CD4-positive, alpha-beta T cell treated with Interleukin-4 for 1 hour (primary cell): ENCODE data around the gene VAV2.
"Not testable (repeated sequence)": the region's sequence is repeated elsewhere in the genome, so short reads cannot be mapped to it uniquely, and the experiment has no call there.

ENCODE experiments used
- DNase-seq, 2 donors: peaks; one replicate each; pipeline ENCODE4 v3.0.0-alpha.2; 2020 to 2022

The VAV2 gene

DNA sequence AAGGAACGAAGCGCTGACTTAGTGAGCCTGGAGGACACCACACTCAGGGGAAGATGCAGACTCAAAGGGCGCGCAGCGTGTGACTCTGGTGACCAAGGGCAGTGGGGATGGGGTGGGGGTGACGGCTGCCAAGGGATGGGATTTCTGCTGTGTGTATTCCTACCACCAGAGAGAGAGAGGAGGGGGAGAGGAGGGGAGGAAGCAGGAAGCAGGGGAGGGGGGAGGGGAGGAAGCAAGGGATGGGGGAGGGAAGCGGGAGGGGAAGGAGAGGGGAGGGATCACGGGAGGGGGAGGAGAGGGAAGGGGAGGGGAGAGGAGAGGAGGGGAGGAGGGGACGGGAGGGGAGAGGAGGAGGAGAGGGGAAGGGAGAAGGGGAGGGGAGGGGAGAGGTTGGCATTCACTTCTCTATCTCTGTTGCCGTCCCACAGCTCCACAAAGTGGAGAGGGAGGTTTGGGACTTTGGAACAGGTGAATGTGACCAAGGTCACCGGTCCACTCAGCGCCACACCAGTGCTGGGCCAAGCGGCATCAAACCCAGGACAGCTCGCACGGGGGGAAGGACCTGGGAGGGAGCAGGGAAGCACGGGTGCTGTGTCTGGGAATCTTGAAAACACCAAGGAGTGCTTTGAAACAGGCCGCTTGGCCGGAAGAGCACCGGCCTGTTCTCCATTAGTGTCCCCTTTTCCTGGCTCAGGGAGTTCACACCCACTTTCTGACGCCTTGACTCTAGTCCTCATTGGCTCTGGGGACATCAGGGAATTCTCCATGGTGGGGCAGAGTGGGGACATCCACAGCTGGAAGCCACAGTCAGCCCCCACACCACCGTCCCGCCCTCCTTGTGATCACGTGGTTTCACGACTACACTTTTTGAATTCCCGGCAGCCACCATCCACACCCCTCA lies 77.4 kb downstream of the VAV2 start:
- no peak for DNase-seq

DNA sequence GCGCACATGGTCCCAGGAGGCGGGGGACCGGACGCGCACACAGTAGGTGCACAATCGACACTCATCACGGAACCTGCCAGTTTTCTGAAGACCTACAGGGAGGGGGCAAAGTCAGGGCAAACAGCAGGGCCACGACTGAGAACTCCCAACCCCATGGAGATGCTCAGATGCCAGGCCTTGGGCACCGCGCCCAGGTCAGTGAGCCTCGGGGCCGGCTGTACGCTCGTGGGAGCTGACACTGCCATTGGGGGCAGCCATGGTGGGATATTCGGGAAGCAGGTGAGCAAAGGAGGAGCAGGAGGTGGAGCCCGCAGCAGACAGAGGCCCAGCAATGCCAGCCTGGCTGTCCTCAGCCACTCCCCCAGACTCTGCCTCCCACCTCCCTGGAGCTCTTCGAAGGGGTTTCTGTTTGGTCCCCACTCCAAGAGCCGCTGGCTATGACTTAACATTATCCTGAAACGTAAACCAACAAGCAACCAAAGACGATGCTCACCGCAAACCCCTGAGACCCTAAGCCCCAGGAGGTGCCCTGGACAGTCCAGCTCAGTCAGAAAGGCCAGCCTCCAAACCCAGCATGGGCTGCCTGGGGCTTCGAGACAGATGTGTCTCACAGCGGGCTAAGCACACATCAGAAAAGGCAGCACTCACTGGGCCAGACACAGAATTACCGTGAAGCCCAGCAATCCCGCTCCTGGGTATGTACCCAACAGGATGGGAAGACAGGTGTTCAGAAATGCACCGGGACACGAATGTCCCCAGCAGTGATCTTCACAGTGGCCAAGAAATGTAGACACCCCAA lies 78.4 kb downstream of the VAV2 start:
- no peak for DNase-seq

DNA sequence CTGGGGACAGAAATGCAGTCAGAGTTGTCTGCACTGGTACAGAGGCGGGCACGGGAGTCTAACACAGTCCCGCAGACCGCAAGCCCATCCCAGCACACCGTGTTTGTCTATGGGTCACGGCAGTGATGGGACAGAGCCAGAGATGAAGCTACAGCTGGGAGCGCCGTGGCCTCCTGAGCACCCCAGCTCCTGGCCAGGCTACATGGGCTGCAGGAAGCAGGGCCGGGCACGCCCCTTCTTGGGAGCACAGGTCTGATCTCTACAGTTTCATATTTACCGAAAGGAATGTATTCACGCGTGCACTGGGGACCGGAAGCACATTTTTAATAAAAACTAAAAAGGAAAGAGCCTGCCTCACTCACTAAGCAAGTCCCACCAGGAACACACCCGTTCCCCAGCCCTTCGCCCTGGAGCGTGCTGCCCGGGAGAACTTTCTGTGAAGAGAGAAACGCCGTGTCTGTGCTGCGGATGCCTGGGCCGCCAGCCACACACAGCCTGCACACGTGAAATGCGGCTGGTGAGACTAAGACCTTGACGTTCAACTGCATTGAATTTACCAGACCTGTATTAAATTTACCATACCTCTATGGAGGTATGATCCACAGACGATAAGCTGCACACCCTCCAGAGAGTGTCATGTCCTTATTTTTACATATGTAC lies 81.1 kb downstream of the VAV2 start:
- no peak for DNase-seq

DNA sequence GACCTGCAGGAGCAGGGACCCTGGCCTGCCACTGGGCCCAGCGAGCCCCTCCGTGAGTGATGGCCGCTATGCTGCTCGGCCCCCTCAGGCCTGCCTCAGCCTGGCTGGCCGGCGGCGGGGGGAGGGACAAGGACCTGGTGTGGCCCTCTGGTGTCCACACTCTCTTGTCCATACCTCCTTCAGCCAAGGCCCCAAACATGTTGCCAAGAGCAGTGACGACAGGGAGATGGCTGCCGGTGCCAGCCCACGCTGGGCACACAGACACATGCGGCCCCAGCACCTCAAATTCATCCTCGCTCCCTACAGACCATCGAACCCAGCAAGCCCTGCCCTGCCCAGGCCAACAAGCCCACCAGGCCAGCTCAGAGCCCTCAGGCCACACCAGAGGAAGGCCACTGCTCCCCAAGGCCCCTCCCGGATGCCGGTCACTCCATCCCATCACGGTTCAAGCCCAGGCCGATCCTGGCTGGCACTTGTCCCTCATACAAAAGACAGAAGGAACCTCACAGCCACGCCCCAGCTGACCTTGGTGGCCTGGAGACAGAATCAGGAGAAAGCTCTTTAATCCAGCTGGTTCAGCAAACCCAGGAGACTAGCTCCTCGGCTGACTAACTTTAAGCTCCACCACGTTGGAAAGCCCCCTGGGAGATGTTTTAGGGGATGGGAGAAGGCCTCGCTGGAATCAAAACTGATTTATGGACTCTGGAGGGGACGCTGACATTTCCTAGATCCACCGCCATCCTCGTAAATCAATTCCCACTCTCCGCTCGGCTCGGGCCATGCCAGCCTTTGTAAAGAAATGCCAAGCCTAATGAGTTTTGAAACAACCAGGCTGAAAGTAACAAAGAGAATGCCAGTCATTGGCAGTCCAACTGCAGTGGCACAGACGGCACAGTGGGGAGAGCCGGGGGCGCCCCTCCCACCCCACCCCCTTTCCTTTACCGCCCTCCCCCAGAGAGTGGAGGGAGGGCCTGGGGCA lies 84.9 kb downstream of the VAV2 start:
- no peak for DNase-seq

DNA sequence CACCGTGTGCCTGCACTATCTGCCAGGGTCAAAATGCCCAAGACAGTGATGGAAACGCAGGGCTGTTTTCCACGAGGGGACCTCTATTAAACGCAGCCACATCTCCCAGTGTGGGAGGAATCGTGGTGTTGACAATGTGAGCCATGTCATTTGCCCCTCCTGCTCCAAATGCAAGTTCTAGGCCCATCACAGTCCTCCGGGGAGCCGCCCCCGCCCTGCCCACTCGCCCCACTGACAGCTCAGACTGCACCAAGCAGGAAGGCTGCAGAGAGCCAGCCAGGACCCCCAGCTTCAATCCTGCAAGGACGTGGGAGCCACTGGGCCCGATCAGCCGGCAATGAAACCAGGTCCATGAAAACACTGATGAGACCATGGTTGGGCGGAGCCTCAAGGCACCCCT lies 85.9 kb downstream of the VAV2 start:
- DNase-seq, result no peak

DNA sequence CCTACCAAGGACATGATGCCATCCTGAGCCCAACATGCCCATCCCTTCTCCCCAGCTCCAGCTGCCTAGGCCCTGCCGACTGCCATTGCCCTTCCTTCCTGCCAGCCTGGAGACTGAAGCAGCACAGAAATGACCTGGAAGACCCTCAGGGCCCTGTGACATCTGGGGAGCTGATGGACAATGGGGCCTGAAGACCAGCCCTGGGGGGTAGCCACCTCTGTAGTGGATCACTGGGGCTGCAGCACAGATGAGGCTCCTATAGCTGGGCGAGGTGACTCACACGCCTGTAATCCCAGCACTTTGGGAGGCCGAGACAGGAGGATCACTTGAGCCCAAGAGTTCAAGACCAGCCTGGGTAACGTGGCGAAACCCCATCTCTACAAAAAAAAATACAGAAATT lies 86.6 kb downstream of the VAV2 start:
- no peak for DNase-seq

DNA sequence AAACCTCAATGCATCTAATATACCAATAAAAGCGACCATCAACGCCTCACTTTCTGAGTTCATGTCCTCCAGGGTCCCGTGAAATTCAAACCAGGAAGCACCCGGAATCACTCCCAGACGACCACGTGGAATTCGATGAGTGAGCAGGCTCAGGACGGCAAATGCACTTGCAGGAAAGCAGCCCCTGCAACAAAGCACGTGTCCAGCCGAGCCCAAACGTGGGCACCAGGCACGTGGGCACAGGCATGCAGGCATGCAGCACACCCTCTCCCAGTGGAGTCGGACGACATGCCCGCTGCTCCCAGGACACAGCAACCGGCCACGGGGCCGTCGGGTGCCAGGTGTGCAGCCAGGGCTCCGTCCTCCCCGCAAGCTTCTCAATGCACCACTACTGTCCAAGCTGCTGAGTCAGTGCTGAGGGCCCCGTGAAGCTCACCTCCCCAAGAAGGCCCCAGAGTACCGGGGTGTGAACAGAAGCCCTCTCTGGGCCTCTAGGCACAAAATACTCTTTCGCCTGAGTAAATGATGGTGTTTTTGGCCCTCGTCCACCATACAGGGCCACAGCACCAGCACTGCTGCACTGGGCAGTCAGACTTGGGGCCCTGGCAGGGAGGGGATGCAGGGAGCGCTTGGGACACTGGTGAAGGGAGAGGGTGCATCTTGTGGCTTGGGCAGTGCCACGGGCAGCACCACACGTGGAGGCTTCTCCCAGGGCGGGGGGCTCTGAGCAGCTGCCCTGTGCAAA lies 87.6 kb downstream of the VAV2 start:
- DNase-seq, result no peak

DNA sequence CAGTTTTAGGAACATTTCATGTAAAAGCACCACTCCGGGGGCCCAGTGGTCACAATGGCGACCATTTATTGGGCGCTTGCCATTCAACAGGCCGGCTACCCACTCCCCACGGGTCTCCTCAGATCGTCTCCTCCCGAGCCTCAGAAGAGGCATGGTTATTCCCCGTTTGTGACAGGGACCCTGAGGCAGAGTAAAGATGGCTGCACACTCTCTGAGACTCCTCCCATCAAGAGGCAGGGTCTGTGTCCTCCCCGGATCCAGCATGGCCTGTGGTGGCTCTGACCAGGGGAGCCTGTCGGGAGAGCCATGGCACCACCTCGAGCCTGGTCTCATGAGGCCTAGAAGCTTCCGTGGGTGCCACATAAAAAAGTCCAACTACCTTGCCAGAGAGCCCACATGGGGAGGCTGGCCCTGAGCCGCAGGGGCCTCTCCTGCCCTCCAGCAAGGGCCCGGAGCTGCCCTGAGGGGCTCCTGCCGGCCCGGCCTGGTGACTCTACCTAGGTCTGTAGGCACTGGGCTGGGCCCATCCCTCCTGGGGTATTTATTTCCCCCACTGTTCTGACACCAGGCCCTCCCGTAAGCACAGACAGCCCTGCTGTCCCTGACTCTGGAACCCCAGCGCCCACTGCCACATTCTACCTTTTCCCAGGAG lies 90.8 kb downstream of the VAV2 start:
- DNase-seq, result no peak

DNA sequence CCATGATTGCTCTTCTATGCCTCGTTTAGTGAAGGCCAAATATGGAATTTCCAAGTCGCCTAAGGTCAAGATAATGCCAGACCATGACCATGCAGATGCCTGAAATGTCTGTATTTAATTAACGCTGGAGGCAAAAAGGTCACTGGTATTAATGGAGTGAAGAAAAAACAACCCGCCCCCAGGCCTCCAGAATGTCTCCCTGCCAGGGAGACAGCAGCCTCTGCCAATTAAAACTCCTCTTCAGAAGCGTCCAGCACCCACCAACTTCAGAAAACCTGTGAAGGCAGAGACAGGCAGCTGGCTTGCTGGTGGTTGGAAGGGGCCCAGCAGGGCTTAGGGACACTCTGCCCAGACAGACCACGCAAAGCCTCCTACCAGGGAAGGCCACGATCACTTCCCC lies 94.4 kb downstream of the VAV2 start:
- DNase-seq, result no peak

DNA sequence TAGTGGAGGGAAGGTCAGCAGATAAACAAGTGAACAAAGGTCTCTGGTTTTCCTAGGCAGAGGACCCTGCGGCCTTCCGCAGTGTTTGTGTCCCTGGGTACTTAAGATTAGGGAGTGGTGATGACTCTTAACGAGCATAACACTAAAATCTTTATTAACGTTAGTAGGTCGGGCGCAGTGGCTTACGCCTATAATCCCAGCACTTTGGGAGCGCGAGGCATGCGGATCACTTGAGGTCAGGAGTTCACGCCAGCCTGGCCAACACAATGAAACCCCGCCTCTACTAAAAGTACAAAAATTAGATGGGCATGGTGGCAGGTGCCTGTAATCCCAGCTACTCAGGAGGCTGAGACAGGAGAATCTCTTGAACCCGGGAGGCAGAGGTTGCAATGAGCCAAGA lies 96.1 kb downstream of the VAV2 start:
- DNase-seq, result not testable (repeated sequence)

DNA sequence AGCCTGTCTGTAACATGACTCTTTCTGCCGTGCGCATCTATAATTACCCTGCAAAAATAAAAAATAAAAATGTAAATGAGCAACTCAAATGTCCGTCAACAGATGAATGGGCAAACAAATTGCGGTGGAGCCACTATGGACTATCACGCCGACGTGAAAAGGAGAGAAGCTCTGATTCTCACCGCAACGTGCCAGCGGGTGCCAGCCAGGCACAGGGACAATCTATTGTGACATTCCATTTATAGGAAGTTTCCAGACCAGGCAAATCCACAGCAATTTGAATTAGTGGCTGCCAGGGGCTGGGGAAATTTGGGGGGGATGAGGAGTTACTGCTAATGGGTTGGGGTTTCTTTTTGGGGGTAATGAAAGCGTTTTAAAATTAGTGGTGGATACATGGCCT lies 96.8 kb downstream of the VAV2 start:
- DNase-seq, result no peak

DNA sequence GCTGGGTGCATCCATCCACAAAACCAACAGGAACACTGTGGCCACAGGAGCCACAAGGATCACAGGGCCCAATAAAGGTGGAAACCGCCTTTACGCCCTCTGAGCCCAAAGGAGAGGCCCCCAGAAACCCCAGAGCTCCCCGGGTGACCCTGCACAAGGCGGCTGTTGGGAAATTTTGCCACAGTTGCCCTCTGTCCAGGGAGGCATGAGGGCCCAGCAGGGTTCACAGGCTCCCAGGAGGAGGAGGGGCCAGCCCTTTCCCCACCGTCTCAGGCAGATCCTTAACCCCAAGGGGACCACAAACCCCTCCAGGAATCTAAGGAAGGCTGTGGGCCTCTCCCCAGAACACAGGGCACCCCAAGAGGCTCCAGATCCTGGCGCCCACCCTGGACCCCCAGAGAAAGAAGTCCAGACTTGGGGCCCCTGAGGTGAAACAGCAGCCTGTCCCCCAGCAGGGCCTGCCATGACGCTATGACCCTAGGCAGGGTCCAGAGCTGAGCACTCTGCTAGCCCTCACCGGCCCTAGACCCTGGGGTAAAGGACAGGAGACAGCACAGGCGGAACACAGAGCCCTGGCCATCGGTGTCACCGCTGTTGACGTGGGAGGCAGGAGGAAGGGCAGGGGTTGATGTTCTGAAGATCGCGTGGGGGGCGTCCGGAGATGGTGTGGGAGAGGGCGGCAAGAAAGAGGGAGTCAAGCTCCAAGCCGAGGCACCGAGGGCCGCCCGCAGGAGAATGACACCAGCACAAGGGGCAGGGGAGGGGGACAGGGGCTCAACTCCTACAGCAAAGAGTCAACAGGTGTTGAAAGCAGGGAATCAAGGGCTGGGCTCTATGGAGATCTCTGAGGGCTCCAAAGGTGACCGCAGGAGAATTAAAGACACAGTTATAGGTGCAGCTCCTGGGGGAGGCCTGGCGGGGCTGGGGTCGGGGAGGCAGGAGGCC lies 97.5 kb downstream of the VAV2 start:
- DNase-seq, result no peak

DNA sequence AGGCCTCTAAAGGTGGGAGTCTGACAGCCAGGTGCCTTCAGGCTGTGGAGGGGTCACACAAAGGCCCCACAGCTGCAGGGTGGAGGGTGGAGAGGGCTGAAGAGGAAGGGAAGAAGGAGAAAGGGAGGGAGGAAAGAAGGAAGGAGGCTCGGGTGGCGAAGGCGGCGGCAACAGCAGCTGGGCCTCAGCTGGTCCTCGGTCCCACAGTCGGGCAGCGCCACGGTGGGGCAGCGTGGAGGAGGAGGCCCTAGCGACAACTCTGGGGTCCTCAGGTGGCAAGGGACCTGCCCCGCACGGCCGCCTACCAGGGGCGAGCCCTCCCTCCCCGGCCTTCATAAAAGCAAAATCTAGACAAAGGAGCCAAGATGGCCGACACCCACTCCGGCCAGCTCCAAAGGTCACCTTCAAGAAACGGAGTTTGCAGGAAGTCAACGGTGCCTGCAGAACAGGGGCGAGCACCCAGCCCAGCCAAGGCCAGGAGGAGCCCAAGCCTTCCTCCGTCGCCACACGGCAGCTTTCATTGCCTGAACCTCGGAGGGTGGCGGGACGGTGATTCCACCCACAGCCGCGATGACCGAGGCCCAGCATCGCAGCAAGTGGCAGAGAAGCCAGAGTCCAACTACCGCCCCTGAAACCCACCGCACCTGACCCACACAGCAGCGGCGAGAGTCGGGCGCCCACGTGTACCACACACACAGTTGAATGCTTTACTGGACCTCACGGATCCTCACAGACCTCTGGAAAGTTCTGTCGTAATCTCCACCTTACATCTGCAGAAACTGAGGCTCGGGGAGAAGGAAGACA lies 98.7 kb downstream of the VAV2 start:
- no peak for DNase-seq

DNA sequence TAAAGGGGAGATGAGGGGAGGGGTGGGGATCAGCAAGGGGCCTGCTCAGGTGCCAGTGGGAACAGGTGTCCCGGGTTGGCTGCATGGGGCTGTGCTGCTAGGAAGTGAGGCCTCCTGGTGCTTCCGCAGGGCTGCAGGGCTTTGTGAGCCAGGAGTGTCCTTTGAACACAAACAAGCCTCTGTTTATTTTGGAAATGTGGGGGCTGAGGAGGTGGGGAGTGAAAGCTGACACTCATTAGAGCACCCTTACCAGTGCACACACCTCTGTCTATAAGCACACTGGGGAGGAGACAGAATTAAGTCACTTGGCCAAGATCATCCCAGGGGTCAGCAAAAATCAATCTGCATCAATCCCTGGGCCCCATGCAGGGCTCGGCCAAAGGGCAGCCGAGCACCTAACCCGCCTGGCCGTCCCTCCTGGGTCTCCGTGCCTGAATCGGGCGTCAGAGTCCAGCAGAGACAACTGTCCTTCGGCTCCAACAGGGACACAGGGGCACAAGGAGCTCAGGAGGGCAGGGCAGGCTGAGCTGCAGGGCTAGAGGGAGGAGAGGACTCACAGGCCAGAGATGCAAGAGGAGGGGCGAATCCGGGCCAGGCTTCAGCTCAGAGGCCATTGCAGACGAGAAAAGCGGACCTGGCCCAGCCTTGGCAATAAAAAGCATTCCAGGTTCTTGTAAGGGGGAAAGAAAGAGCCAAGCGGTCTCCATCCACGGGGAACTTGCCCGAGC lies 99.8 kb downstream of the VAV2 start:
- no peak for DNase-seq

DNA sequence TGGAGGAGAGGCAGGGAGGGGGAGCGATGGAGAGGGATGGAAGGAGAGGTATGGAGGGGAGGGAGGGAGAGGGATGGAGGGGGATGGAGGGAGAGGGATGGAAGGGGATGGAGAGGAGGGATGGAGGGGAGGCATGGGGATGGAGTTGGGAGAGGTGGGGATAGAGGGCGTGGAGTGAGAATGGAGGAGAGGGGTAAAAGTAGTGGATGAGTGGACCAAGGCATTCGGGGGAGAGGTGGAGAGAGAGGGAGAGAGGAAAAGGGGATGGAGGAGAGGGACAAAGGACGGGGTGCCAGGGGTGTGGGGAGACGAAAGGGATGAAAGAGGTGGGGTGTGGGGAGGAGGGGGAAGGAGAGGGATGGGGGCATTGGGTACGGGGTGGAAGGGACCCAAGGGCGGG lies 100.4 kb downstream of the VAV2 start:
- no peak for DNase-seq

DNA sequence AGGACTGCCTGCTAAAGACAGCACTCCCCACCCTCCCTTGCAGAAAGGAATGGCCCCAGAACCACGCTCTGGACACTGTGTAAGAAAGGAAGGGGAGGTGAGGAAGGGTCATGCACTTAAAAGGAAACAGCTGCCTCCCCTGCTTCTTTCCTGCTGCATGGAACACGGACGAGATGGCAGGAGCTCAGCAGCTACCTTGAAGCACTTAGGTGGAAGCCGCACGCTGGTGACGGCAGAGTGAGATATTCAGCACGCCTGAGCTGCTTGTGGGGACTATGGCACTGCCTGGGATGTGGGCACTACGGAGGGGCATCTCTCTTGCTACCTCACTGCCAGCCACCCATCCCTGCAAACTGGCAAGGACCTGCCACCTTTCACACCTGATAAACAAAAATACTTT lies 101.5 kb downstream of the VAV2 start:
- no peak for DNase-seq

DNA sequence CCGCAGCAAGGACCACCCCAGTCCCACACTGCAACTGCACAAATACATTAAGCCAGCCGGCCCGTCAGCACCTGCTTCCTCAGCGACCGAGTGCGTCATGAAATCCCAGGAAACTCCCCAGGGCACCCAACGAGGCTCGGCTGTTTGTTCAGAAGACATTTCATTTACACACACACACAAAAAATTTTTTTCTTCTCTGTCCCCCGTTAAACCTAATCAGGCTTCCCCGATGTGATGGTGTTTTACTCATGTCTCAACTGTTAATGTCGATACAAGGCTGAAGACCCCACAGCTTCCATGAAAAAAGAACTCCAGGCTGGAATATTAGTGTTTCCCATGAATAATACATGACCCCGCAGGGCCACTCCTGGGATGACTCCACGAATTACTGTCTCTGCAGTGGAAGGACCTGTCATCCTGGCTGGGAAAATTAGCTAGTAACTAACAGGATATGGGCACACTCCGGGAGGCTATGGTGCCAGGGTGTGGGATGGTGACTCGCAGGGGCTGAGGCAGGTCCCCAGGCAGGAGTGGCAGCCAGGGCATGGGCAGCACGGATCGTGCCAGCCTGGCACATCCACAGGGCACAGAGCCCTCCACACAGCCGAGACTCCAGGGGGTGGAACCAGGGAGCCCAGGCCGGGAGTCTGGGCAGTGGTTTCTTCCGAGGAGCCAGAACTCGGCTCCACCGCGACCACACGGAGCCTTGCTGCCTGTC lies 102.4 kb downstream of the VAV2 start:
- no peak for DNase-seq
